Measurements from ENCODE around the gene ZNF385C. TPM values are rescaled to one million over a fixed set of nuclear protein-coding genes. Genes with fewer than 3 reads are reported as not detected.

ZNF385C gene
- total and polyA plus RNA-seq, 3 donors from 2014 or later = 17.9 to 26.6 (median 21.4) TPM

DNA sequence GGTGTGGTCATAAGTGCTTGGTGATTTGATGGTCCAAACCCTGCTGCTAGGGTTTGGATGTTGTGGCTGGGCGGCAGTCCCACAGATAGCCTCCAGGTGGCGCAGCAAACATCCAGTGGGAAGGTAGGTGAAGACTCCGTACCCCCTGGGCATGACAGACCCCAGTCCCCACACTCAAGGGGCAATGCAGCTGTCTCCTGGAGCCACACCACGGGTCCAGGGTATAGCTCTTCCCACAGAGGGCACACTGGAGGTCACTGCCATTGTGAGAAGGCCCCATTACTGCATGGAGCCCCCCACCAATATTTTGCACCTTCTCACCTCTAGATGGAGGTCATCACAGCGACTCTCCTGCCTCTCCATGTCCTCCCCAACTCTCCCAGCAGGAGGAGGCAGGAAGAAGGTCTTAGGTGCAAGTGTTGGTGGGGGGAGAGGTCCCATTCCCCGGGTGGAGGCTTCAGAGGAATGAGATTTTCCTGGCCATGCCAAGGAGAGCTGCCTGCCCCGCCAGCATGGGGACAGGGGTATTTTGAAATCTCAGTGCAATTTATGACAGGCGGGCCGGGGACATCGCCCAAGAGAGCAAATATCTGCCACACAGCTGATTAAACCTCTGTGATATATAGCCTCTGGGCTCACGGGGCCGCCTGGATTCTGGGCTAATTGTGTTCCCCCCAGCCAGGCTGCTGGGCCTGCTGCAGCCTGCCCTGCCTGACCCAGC, 30.7 kb downstream of the ZNF385C start:
- no peak overlapping the region for H3K4me3 ChIP-seq
- WGBS, 2 donors = 41 to 49% methylated on average over 10 to 12 of the region's 12 CpGs

DNA sequence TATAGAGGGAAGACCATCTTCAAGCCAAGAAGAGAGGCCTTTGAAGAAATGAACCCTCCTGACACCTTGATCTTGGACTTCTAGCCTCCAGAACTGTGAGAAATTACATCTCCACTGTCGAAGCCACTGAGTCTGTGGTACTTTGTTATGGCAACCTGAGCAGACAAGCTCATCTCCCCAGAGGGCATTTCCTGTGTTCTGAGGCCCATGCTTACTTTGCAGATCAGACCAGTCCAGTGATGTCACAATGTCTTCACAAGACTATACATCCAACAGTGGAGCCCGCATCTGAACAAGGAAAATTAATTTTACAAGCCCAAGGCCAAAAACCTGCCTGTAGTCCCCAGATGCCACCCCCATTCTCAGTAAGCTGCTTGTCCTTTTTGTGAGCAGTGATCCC, 33.1 kb downstream of the ZNF385C start:
- no peak overlapping the region for H3K27ac ChIP-seq
- H3K27me3 ChIP-seq = no peaks in the 10 kb centered on the region
- 86 to 90% methylated on average over 2 of the region's 2 CpGs for WGBS, 2 donors
- H3K4me1 ChIP-seq = peaks cover 5% of the 10 kb centered on the region
- no peak overlapping the region for H3K4me3 ChIP-seq
- H3K36me3 ChIP-seq (ENCODE audit: low read depth, missing control alignments) = no peaks in the 10 kb centered on the region
- intact Hi-C loops (cut with DNase I; ENCODE audit: low total_unique reads) = no loop called here
- no peaks in the 10 kb centered on the region for H3K9me3 ChIP-seq
- DNase-seq = no peak
- TF ChIP-seq POLR2A (IDR thresholded peaks at IDR 0.05) = no peak
- TF ChIP-seq, protein P1, sequence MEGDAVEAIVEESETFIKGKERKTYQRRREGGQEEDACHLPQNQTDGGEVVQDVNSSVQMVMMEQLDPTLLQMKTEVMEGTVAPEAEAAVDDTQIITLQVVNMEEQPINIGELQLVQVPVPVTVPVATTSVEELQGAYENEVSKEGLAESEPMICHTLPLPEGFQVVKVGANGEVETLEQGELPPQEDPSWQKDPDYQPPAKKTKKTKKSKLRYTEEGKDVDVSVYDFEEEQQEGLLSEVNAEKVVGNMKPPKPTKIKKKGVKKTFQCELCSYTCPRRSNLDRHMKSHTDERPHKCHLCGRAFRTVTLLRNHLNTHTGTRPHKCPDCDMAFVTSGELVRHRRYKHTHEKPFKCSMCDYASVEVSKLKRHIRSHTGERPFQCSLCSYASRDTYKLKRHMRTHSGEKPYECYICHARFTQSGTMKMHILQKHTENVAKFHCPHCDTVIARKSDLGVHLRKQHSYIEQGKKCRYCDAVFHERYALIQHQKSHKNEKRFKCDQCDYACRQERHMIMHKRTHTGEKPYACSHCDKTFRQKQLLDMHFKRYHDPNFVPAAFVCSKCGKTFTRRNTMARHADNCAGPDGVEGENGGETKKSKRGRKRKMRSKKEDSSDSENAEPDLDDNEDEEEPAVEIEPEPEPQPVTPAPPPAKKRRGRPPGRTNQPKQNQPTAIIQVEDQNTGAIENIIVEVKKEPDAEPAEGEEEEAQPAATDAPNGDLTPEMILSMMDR (IDR thresholded peaks at IDR 0.05) = no peak

More for the DNA sequence above, 30.7 kb downstream of the ZNF385C start:
- Histone ChIP-seq H3K27me3 (no peaks in the 10 kb centered on the region), H3K27ac (no peak overlapping the region), H3K4me1 (peaks cover 11% of the 10 kb centered on the region), H3K36me3 (ENCODE audit: low read depth, missing control alignments) (no peaks in the 10 kb centered on the region), H3K9me3 (no peaks in the 10 kb centered on the region)
- peak; percentile 81 for DNase-seq
- TF ChIP-seq, protein P1 (IDR thresholded peaks at IDR 0.05) = peak; percentile 89 to 96 (median 89)
- no peak for TF ChIP-seq POLR2A (IDR thresholded peaks at IDR 0.05)
- intact Hi-C loops (cut with DNase I; ENCODE audit: low total_unique reads) = no loop called here

DNA sequence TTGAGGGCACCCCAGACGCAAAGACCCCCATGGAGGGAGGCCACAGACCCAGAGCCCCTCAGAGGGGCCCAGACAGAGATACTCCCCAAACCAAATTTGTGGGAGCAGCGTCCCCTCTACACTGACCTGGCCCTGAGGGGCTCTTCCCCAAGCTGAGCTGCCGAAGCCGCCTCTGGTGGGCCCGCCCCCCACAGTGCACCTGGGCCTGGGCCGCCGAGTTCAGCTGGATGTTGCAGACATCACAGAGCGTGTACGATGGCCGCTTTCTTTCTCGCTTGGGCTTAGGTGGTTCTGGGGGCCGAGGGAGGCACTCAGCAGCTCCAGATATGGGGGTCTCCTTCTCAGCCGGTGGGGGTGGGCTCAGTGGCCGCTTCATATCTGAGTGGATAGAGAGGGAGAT, 35.6 kb downstream of the ZNF385C start:
- H3K27me3 ChIP-seq = no peaks in the 10 kb centered on the region
- no peak overlapping the region for H3K27ac ChIP-seq
- DNase-seq = no peak
- intact Hi-C loops (cut with DNase I; ENCODE audit: low total_unique reads) = no loop called here
- 88 to 90% methylated on average over 14 of the region's 14 CpGs for WGBS, 2 donors
- H3K36me3 ChIP-seq (ENCODE audit: low read depth, missing control alignments) = no peaks in the 10 kb centered on the region
- H3K4me1 ChIP-seq = peaks cover 10% of the 10 kb centered on the region
- TF ChIP-seq, protein P1 (IDR thresholded peaks at IDR 0.05) = no peak
- no peak for TF ChIP-seq POLR2A (IDR thresholded peaks at IDR 0.05)
- H3K4me3 ChIP-seq = no peak overlapping the region
- H3K9me3 ChIP-seq = no peaks in the 10 kb centered on the region

DNA sequence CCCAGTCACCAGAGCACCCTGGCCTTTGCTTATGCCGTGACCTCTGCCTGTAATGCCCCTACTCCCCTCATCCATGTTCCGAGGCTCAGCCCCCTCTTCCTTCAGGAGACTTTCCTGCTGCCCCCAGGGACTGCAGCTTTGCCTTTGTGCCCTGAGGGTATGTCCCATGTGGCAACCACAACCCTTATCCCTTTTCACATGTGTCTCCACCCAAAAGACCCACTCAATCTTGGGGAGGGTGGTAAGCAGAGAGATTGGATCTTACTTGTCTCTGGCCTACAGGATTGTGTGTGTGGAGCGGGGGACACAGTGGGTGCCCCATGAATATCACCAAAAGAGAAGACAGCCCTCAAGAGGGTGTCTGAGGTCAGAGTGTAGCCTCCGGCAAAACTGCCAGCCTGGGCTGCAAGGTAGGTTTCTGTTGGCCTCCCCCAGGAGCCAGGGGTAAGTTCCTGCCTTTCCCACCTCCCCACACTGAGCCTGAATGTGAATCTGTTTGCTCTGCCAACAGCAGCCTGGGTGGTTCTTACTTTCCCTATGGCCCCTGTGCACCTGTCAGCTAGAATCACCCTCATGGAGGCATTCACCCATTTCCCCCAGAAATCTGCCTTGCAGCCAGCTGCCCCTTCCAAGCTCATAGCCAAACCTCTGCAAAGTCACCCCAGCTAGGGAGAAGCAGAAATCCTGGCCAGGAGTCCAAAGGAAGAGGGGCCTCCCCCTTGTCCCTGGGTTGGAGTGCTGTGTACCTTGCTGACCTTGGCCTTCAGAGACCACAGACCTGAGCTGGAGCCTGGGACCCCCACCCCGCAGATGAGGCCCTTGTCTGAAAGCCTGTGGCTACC, 36.4 kb downstream of the ZNF385C start:
- intact Hi-C loops (cut with DNase I; ENCODE audit: low total_unique reads) = no loop called here
- H3K27ac ChIP-seq = no peak overlapping the region
- 72 to 77% methylated on average over 4 to 5 of the region's 5 CpGs for WGBS, 2 donors

More for the DNA sequence above, 36.4 kb downstream of the ZNF385C start:
- Histone ChIP-seq H3K9me3 (no peaks in the 10 kb centered on the region), H3K27me3 (no peaks in the 10 kb centered on the region), H3K4me3 (no peak overlapping the region), H3K36me3 (ENCODE audit: low read depth, missing control alignments) (no peaks in the 10 kb centered on the region), H3K4me1 (peaks cover 8% of the 10 kb centered on the region)
- no peak for TF ChIP-seq POLR2A (IDR thresholded peaks at IDR 0.05)
- TF ChIP-seq, protein P1 (IDR thresholded peaks at IDR 0.05) = no peak
- no peak for DNase-seq

All from testis (tissue), 3 donors.